PFSK-1 (cell line): Measurements from ENCODE around the gene PDE4B.

ENCODE experiments used
- FOXP2 ChIP-seq: optimal IDR thresholded peaks from 2 replicates; pipeline ENCODE3; 2011; ENCODE audit warnings: borderline replicate concordance, control low read depth, inconsistent platforms; ENCODE audit not compliant: insufficient read depth; ENCODE audit errors: extremely low read length, extremely low read depth
- POLR2AphosphoS5 ChIP-seq: IDR thresholded peaks from 2 replicates; pipeline ENCODE4 v1.6.1; 2012; ENCODE audit warnings: low read depth, mild to moderate bottlenecking, control low read depth, low read length, moderate library complexity
- SIN3A ChIP-seq: IDR thresholded peaks from 2 replicates; pipeline ENCODE4 v1.6.1; 2012; ENCODE audit warnings: mild to moderate bottlenecking, low read length, moderate library complexity, borderline replicate concordance; ENCODE audit not compliant: insufficient read depth
- TAF1 ChIP-seq: IDR thresholded peaks from 2 replicates; pipeline ENCODE4 v1.6.1; 2012; ENCODE audit warnings: low read length, control low read depth, borderline replicate concordance; ENCODE audit not compliant: insufficient read depth
- TF ChIP-seq, protein P1 (sequence below), 2 experiments: IDR thresholded peaks; 2 replicates each; pipeline versions ENCODE4 v1.6.1 to v1.8.0; 2011 to 2012; ENCODE audit warnings: low read depth in 2 of 2, low read length in 2 of 2, control low read depth in 1 of 2, inconsistent platforms in 1 of 2, mild to moderate bottlenecking in 1 of 2, moderate library complexity in 1 of 2; ENCODE audit not compliant: insufficient read depth in 1 of 2

DNA sequence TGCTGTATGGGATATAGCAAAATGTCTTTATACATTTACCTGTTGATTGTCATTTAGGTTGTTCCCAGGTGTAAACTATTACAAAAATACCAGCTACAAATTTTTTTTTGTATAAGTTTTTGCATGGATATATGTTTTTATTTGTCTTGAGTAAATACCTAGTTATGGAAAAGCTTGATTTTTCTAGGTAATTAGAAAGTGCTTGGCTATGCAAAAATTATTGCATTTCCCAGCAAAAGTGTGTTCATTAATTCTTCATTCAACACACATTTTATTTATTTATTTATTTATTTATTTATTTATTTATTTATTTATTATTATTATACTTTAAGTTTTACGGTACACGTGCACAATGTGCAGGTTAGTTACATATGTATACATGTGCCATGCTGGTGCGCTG, 22.1 kb downstream of the PDE4B start:
- no peak for TF ChIP-seq POLR2AphosphoS5
- TF ChIP-seq, protein P1, sequence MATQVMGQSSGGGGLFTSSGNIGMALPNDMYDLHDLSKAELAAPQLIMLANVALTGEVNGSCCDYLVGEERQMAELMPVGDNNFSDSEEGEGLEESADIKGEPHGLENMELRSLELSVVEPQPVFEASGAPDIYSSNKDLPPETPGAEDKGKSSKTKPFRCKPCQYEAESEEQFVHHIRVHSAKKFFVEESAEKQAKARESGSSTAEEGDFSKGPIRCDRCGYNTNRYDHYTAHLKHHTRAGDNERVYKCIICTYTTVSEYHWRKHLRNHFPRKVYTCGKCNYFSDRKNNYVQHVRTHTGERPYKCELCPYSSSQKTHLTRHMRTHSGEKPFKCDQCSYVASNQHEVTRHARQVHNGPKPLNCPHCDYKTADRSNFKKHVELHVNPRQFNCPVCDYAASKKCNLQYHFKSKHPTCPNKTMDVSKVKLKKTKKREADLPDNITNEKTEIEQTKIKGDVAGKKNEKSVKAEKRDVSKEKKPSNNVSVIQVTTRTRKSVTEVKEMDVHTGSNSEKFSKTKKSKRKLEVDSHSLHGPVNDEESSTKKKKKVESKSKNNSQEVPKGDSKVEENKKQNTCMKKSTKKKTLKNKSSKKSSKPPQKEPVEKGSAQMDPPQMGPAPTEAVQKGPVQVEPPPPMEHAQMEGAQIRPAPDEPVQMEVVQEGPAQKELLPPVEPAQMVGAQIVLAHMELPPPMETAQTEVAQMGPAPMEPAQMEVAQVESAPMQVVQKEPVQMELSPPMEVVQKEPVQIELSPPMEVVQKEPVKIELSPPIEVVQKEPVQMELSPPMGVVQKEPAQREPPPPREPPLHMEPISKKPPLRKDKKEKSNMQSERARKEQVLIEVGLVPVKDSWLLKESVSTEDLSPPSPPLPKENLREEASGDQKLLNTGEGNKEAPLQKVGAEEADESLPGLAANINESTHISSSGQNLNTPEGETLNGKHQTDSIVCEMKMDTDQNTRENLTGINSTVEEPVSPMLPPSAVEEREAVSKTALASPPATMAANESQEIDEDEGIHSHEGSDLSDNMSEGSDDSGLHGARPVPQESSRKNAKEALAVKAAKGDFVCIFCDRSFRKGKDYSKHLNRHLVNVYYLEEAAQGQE (IDR thresholded peaks at IDR 0.05; ENCODE audit: insufficient read depth in 1 of 2, low read depth in 2 of 2, low read length in 2 of 2), result no peak
- TF ChIP-seq SIN3A, result no peak
- no peak for TF ChIP-seq TAF1
- no peak for TF ChIP-seq FOXP2
